Activated T-helper 17 cell treated with anti-CD3 and anti-CD28 coated beads, Interleukin-2, amount 50 U/mL, for 72 hours (primary cell): ENCODE results near the gene AFAP1. TPM values are rescaled to one million over a fixed set of nuclear protein-coding genes. Genes with fewer than 3 reads are reported as not detected.
A peak's percentile ranks its signal among the peaks of the same experiment; 100 is the strongest.

Experiments
- ATAC-seq: fragments of 150-1000 bp; cut with Tn5 transposase; replicated peaks from 2 replicates; pipeline ENCODE4 v1.10.0; 2021; ENCODE audit warnings: mild to moderate bottlenecking, moderate library complexity
- H3K27ac Mint-ChIP-seq: one replicate; pipeline ENCODE4 v1.8.0; 2022; ENCODE audit warnings: mixed read lengths
- H3K27me3 Mint-ChIP-seq: one replicate; pipeline ENCODE4 v1.8.0; 2022; ENCODE audit warnings: mixed read lengths
- H3K36me3 Mint-ChIP-seq: one replicate; pipeline ENCODE4 v1.8.0; 2022; ENCODE audit warnings: low read depth, mild to moderate bottlenecking, mixed read lengths
- H3K4me1 Mint-ChIP-seq: one replicate; pipeline ENCODE4 v1.8.0; 2022; ENCODE audit warnings: mixed read lengths
- H3K4me3 Mint-ChIP-seq: one replicate; pipeline ENCODE4 v1.8.0; 2022; ENCODE audit warnings: mild to moderate bottlenecking, mixed read lengths
- H3K9me3 Mint-ChIP-seq: one replicate; pipeline ENCODE4 v1.8.0; 2022; ENCODE audit warnings: mixed read lengths
- total RNA-seq, 2 donors: library from RNA; stranded (reverse); gene quantifications; one replicate each; pipeline ENCODE4 v1.2.3, GENCODE V29; 2022

Gene AFAP1
- total RNA-seq, 2 donors from 2014 or later: 20.1 to 29.8 TPM

DNA sequence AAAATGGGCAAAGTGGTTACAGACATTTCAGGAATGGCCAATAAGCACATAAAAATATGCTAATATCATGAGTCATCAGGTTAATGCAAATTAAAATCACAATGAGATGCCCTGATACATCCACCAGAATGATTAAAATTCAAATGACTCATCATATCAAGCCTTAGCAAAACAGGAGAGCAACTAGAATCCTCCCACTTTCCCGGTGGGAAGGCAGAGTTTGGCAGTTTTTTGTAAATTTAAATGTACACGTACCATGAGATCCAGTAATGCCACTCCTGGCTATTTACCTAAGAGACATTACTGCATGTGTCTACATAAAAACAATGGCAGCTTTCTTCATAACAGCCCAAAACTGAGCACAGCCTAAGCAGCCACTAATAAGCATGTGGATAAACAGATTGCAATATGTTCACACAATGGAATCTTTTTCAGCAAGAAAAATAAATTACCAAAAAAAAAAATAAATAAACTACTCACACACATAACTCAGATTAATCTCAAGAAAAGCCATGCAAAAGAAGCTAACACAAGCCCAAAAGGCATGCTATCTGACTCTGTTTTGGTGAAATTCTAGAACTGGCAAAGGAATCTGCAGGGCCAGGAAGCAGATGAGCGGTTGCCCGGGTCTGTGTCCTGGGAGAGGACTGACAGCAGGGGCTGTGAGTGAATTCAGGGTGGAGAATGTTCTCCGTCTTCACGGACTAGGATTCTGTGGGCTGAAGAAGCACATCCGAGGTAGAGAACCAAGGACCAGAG lies 48.8 kb downstream of the AFAP1 start:
- Mint-ChIP-seq H3K36me3 (no peaks in the 10 kb centered on the region), H3K27me3 (no peaks in the 10 kb centered on the region), H3K9me3 (no peaks in the 10 kb centered on the region), H3K27ac (no peak overlapping the region), H3K4me1 (peaks cover 16% of the 10 kb centered on the region), H3K4me3 (no peak overlapping the region)
- no peak for ATAC-seq

DNA sequence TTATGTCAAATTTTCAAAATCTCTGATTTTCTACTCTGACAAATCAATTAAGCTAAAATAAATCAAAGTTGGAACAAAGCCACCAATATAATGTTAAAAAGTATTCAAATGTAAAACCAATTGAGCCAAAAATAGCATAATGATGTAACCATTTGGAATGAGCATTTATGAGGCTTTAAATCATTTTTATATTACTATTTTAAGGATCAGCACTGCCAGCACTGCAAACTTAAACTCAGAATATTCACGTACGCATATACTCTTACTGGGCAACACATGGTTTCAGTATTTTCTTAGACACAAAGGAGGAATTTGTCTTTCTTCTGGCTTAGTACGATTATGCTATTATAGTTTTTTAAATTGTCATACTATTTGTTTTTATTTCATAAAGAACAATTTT lies 52.2 kb downstream of the AFAP1 start:
- no peak for ATAC-seq
- peaks cover 13% of the 10 kb centered on the region for H3K4me1 Mint-ChIP-seq
- no peak overlapping the region for H3K27ac Mint-ChIP-seq
- H3K36me3 Mint-ChIP-seq: no peaks in the 10 kb centered on the region
- no peaks in the 10 kb centered on the region for H3K9me3 Mint-ChIP-seq
- no peak overlapping the region for H3K4me3 Mint-ChIP-seq
- H3K27me3 Mint-ChIP-seq: no peaks in the 10 kb centered on the region

- H3K4me1 Mint-ChIP-seq: peaks cover 13% of the 10 kb centered on the region
- no peaks in the 10 kb centered on the region for H3K27me3 Mint-ChIP-seq
- no peaks in the 10 kb centered on the region for H3K9me3 Mint-ChIP-seq
- H3K36me3 Mint-ChIP-seq: no peaks in the 10 kb centered on the region
- H3K27ac Mint-ChIP-seq: no peak overlapping the region
- ATAC-seq: no peak
- no peak overlapping the region for H3K4me3 Mint-ChIP-seq
Observed at GRCh38 chr4:7886007-7886973, 53.4 kb downstream of the AFAP1 start.

DNA sequence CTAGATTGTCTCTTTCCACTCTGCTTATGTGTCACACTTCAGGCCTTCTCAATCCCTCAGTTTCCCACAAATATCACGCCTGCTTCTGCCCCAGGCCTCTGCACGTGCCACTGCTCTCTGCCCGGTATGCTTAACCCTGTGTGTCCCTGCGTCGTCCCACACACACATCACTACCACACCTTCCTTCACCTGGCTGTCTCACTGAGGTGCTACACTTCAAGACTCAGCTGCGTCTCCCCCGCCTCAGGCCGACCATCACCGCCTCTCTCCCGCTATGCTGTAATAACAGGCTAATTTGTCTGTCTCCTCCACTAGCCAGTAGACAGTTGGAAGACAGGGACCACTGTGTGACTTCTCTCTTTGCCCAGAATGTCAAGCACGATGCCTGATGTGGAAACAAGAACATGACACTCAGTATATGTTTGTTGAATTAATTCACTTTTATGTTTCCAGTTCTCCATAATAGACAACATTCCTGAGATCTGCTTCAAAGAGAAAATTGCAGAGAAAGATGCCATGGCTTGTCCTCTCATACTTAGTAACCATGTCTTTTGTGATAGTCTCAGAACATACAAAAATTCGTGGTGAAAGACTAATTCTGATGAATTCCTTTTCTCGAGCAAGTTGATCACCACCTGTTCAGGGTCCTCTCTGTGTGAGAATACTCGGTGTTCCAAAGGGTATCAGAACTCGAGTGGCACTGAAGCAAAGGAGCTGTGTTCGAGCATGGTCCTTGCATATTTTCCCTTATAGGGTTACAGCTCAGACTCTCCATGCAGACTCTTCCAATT lies 54.2 kb downstream of the AFAP1 start:
- Mint-ChIP-seq H3K36me3 (no peaks in the 10 kb centered on the region), H3K4me1 (peaks cover 18% of the 10 kb centered on the region), H3K4me3 (no peak overlapping the region), H3K27me3 (no peaks in the 10 kb centered on the region), H3K27ac (no peak overlapping the region), H3K9me3 (no peaks in the 10 kb centered on the region)
- ATAC-seq: no peak

DNA sequence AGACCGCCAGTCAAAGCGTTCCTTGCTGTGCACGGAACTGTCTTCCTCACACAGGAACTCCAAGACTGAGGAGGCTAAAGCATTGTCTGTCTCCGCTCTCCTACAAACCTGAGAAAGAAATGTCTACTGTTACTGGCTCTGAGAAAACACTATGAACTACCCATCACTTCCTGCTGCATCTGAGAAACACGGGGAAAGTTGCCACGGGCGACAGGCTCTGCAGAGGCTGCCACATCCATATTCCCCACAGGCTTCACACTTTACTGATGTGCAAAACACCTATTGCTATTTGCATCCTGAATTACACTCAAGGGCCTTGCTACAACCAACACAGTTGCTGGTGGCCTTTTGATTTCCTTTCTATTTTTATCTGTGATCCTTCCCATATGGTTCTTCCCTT lies 59.0 kb downstream of the AFAP1 start:
- no peaks in the 10 kb centered on the region for H3K27me3 Mint-ChIP-seq
- H3K9me3 Mint-ChIP-seq: no peaks in the 10 kb centered on the region
- no peak for ATAC-seq
- peaks cover 50% of the 10 kb centered on the region for H3K4me1 Mint-ChIP-seq
- H3K27ac Mint-ChIP-seq: peak overlapping the region; percentile 36
- no peaks in the 10 kb centered on the region for H3K36me3 Mint-ChIP-seq
- no peak overlapping the region for H3K4me3 Mint-ChIP-seq

GRCh38 chr4:7879127-7879526 lies 60.5 kb downstream of the AFAP1 start:
- Mint-ChIP-seq H3K36me3 (no peaks in the 10 kb centered on the region), H3K4me1 (peaks cover 53% of the 10 kb centered on the region), H3K9me3 (no peaks in the 10 kb centered on the region), H3K27ac (peak overlapping the region; percentile 59), H3K27me3 (no peaks in the 10 kb centered on the region), H3K4me3 (no peak overlapping the region)
- no peak for ATAC-seq

DNA sequence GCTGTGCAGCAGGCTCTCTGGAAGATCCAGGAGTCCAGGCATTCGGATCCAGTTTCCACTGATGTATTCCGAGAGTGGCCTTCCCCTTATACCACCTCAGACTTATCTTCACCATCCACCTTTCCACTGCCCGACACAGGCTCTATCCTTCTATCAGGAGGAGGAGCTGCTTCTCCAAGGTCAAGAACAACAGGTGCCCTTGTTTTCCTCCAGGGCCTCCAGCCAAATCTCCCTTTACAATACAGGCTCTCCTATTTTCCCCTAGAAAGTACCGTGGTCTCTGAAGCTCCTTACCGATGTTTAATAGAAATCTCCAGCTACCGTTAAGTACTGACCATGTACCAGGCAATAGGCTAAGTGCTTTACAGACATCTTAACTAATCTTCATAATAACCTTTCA lies 61.3 kb downstream of the AFAP1 start:
- H3K9me3 Mint-ChIP-seq: no peaks in the 10 kb centered on the region
- no peak for ATAC-seq
- H3K27ac Mint-ChIP-seq: peak overlapping the region; percentile 83
- H3K27me3 Mint-ChIP-seq: no peaks in the 10 kb centered on the region
- no peaks in the 10 kb centered on the region for H3K36me3 Mint-ChIP-seq
- no peak overlapping the region for H3K4me3 Mint-ChIP-seq
- H3K4me1 Mint-ChIP-seq: peaks cover 59% of the 10 kb centered on the region

DNA sequence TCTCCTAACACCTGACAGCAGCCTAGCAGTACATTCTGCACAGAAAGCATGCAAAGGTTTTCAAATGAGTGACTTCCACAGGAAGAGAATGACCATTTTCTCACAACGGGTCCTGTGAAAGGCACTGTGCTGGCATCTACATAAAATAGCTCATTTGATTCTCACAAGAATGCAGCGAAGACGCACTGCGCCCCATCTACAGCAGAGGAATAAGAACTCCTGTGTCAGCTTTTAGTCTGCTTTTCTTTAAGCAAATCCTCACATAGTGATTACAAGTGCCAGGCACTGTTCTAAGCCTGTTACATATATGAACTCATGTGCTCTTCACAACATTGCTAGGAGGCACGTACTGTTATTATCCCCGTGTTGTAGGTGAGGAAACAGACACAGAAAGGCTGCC lies 62.5 kb downstream of the AFAP1 start:
- Mint-ChIP-seq H3K36me3 (no peaks in the 10 kb centered on the region), H3K4me1 (peaks cover 59% of the 10 kb centered on the region)
- ATAC-seq: no peak

DNA sequence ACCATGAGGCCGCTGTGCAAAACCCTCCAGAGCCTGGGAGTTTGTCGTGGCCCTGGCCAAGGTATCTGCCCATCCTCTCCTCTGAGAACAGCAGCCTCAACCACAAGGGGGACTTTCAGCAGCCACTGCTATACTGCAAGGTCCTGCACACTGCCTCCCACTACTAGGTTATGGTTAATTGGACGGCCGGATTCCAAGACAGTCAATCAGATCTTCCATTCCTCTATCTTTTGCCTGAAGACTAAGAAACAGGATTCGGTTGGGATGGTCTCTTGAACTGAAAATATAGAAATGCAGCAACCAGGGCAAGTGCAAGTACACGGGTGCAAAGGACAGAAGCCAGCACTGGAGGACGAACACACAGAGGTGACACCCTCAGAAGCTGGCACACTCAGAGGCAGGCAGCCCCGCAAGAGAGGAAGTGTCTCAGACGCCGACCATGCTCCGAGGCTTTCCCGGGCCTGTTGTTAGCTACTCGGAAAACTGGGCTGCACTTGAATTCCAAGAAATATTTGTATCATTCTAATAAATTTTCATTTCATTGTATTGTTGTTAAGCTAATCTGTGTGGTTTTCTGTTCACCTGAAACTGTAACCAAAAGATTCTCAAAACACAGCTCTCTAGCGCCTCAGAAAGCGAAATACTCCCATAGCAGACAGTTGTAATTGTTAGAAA lies 63.3 kb downstream of the AFAP1 start:
- H3K27ac Mint-ChIP-seq: peak overlapping the region; percentile 83
- peaks cover 58% of the 10 kb centered on the region for H3K4me1 Mint-ChIP-seq
- H3K36me3 Mint-ChIP-seq: no peaks in the 10 kb centered on the region

More for the DNA sequence above, 62.5 kb downstream of the AFAP1 start:
- peak overlapping the region; percentile 85 for H3K4me3 Mint-ChIP-seq
- peak overlapping the region; percentile 83 for H3K27ac Mint-ChIP-seq
- no peaks in the 10 kb centered on the region for H3K9me3 Mint-ChIP-seq
- no peaks in the 10 kb centered on the region for H3K27me3 Mint-ChIP-seq

DNA sequence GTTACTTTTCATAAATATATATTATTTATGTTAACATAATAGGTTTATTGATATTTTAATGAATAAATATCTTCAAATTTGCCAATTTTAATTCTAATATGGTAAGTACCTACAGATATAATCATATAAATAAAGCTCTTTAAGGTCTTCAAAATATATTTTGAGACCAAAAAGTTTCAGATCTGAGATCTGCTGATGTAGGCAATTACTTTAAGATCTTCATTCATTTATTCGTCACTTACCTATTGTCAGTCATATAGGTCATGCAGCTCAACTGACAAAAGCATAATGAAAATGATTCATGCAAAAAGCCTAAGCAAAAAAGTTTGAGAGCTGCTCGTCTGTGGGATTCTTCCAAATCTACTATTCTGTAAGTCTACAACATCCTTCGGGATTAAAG lies 64.8 kb downstream of the AFAP1 start:
- no peaks in the 10 kb centered on the region for H3K27me3 Mint-ChIP-seq
- H3K27ac Mint-ChIP-seq: no peak overlapping the region
- H3K4me1 Mint-ChIP-seq: peaks cover 49% of the 10 kb centered on the region
- peaks cover 1% of the 10 kb centered on the region for H3K36me3 Mint-ChIP-seq
- no peak for ATAC-seq
- H3K9me3 Mint-ChIP-seq: no peaks in the 10 kb centered on the region
- peak overlapping the region; percentile 85 for H3K4me3 Mint-ChIP-seq

More for the DNA sequence above, 63.3 kb downstream of the AFAP1 start:
- Mint-ChIP-seq H3K27me3 (no peaks in the 10 kb centered on the region), H3K4me3 (peak overlapping the region; percentile 85), H3K9me3 (no peaks in the 10 kb centered on the region)
- peak; percentile 84 for ATAC-seq

DNA sequence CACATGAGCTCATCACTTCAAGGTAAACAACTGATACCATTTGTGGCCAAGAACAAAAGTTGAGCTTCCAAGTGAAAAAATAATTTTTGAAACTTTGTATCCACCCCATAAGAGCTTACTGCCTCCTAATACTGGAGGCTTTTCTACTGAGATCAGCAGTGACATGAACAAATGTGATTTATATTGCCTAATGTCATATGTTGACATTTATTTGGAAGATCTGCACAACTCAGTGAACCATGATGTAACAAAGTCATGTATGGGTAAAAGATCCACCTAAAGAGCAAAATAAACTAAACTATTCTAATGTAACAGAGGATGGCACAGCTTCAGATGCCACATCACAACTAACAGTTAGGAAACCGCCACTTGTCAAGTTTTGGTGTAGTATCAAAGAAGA lies 65.8 kb downstream of the AFAP1 start:
- H3K9me3 Mint-ChIP-seq: no peaks in the 10 kb centered on the region
- no peak overlapping the region for H3K27ac Mint-ChIP-seq
- no peak for ATAC-seq
- H3K4me3 Mint-ChIP-seq: no peak overlapping the region
- no peaks in the 10 kb centered on the region for H3K27me3 Mint-ChIP-seq
- H3K36me3 Mint-ChIP-seq: peaks cover 10% of the 10 kb centered on the region
- peaks cover 42% of the 10 kb centered on the region for H3K4me1 Mint-ChIP-seq

DNA sequence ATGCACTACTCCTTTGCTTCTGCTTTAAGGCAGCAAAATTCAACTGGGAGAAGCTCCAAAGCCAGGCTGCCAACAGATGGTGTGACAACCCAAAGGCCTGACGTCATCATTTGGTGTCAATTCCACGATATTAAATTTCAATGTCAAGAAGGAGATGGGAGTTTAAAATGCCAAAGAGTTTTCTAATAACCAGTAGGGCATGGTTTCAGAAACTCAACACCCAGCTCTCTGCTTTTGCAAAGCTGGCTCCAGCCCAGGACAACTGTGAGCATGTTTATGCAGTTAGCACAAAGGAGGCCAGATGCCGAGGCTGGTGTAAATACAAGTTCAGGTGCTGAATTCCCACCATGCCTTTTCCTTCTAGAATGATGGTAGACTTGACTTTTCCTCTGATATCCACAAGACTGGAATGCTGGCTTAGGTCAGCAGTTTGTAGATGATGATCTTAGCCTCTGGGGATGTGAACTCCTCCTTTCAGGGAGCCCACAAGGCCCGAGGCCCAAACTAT lies 67.3 kb downstream of the AFAP1 start:
- no peak for ATAC-seq
- Mint-ChIP-seq H3K9me3 (no peaks in the 10 kb centered on the region), H3K27ac (no peak overlapping the region), H3K27me3 (no peaks in the 10 kb centered on the region), H3K4me3 (no peak overlapping the region), H3K36me3 (peaks cover 22% of the 10 kb centered on the region), H3K4me1 (peaks cover 38% of the 10 kb centered on the region)

- H3K9me3 Mint-ChIP-seq: no peaks in the 10 kb centered on the region
- peaks cover 30% of the 10 kb centered on the region for H3K4me1 Mint-ChIP-seq
- H3K4me3 Mint-ChIP-seq: no peak overlapping the region
- no peak overlapping the region for H3K27ac Mint-ChIP-seq
- peaks cover 22% of the 10 kb centered on the region for H3K36me3 Mint-ChIP-seq
- no peak for ATAC-seq
- H3K27me3 Mint-ChIP-seq: no peaks in the 10 kb centered on the region
Observed at GRCh38 chr4:7871356-7871755, 68.3 kb downstream of the AFAP1 start.
